Parathyroid adenoma (tissue), 2 donors: ENCODE measurements around the gene TRIM40.

Experiments
- H2AFZ ChIP-seq: fragments of 300-600 bp; sonication (generic); one replicate; pipeline ENCODE4 v1.7.0; 2017; ENCODE audit warnings: antibody characterized with exemption, mild to moderate bottlenecking
- H3K27ac ChIP-seq: fragments of 300-600 bp; sonication (generic); one replicate; pipeline ENCODE4 v1.7.0; 2017
- H3K27me3 ChIP-seq: fragments of 300-600 bp; sonication (generic); one replicate; pipeline ENCODE4 v1.7.0; 2017; ENCODE audit warnings: low read length; ENCODE audit not compliant: control insufficient read depth, insufficient read depth
- H3K36me3 ChIP-seq: fragments of 300-600 bp; sonication (generic); one replicate; pipeline ENCODE4 v1.7.0; 2017; ENCODE audit warnings: low read length; ENCODE audit not compliant: control insufficient read depth, insufficient read depth
- H3K4me1 ChIP-seq: fragments of 300-600 bp; sonication (generic); one replicate; pipeline ENCODE4 v1.7.0; 2017; ENCODE audit warnings: control low read depth
- H3K4me2 ChIP-seq: fragments of 300-600 bp; sonication (generic); one replicate; pipeline ENCODE4 v1.7.0; 2017; ENCODE audit warnings: low read length
- H3K4me3 ChIP-seq: fragments of 300-600 bp; sonication (generic); one replicate; pipeline ENCODE4 v1.7.0; 2017; ENCODE audit warnings: low read depth, low read length
- H3K79me2 ChIP-seq: fragments of 300-600 bp; sonication (generic); one replicate; pipeline ENCODE4 v1.7.0; 2017; ENCODE audit warnings: control low read depth
- H3K9ac ChIP-seq: fragments of 300-600 bp; sonication (generic); one replicate; pipeline ENCODE4 v1.7.0; 2017; ENCODE audit warnings: mild to moderate bottlenecking
- H3K9me3 ChIP-seq: fragments of 300-600 bp; sonication (generic); one replicate; pipeline ENCODE4 v1.7.0; 2017; ENCODE audit warnings: low read length; ENCODE audit not compliant: control insufficient read depth
- CTCF ChIP-seq: fragments of 300-600 bp; sonication (generic); IDR thresholded peaks from one replicate; pipeline ENCODE4 v1.7.0; 2017; ENCODE audit warnings: antibody characterized with exemption, mild to moderate bottlenecking
- donor health status: primary hyperparathyroidism.

The TRIM40 gene

GRCh38 chr6:30100585-30101443 is 35.1 kb upstream of the TRIM40 start:
- H3K27me3 ChIP-seq = no peaks in the 10 kb centered on the region
- H3K36me3 ChIP-seq = no peaks in the 10 kb centered on the region
- no peaks in the 10 kb centered on the region for H3K9me3 ChIP-seq
- H3K4me2 ChIP-seq = peak overlapping the region; percentile 94
- H3K4me1 ChIP-seq = peaks cover 8% of the 10 kb centered on the region
- no peak overlapping the region for H3K27ac ChIP-seq
- no peak for TF ChIP-seq CTCF
- H3K9ac ChIP-seq = no peak overlapping the region
- H3K4me3 ChIP-seq = peak overlapping the region; percentile 49
- H3K79me2 ChIP-seq = no peaks in the 10 kb centered on the region
- H2AFZ ChIP-seq = peak overlapping the region; percentile 45

DNA sequence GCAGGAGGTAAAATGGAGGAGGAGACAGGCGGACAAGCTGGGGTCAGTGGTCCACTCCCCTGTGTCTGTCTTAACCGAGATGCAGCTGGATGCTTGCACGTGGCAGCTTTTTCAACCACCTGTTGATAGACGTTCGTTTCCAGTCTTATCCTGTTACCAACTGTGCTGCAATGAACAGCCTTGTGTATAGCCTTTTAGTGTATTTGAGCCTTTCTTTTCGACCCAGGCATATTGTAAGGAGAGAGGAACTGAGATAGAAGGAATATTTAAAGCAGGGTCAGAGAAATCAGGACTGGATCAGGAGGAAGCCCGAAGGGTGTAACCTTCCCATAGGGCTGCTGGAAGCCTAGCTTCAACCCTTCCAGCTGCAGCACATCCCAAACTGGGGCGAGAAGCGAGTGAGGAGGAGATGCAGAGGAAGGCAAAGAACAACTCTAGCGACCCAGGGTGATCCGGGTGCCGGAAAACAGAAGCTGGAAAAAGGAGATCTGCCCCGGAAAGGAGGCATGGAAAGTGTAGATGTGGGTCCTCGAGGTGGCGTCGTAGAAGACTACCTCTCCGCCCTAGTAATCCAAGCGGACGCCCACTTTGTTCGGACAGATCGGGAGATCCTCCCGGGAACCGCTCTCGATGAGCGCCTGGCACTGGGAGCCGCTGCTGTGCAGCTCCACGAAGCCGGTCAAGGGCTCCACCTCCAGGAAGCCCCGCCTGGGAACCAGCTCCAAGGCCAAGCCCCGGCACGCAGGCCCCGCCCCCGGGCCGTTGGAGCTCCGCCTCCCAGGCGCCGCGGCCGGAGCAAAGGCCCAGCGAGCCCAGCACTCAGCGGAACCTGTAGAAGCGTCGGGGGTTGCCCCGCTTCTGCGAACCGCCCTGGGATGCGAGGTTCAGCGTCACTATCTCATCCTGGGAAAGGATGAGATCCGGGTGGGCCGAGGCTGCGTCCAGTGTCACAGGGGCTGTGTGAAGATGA is 34.2 kb upstream of the TRIM40 start:
- TF ChIP-seq CTCF = no peak
- Histone ChIP-seq H2AFZ (peak overlapping the region; percentile 75), H3K9ac (no peak overlapping the region), H3K4me3 (peak overlapping the region; percentile 49), H3K27ac (peak overlapping the region; percentile 3), H3K4me2 (peak overlapping the region; percentile 94), H3K36me3 (no peaks in the 10 kb centered on the region), H3K27me3 (no peaks in the 10 kb centered on the region), H3K9me3 (no peaks in the 10 kb centered on the region), H3K4me1 (peaks cover 8% of the 10 kb centered on the region), H3K79me2 (no peaks in the 10 kb centered on the region)

- Histone ChIP-seq H3K9me3 (no peaks in the 10 kb centered on the region), H2AFZ (peak overlapping the region; percentile 75), H3K79me2 (no peaks in the 10 kb centered on the region), H3K4me3 (peak overlapping the region; percentile 51), H3K9ac (no peak overlapping the region), H3K36me3 (no peaks in the 10 kb centered on the region), H3K27ac (peak overlapping the region; percentile 3), H3K27me3 (no peaks in the 10 kb centered on the region), H3K4me2 (peak overlapping the region; percentile 94), H3K4me1 (peaks cover 8% of the 10 kb centered on the region)
- no peak for TF ChIP-seq CTCF
Observed at GRCh38 chr6:30102414-30102969, 33.4 kb upstream of the TRIM40 start.

DNA sequence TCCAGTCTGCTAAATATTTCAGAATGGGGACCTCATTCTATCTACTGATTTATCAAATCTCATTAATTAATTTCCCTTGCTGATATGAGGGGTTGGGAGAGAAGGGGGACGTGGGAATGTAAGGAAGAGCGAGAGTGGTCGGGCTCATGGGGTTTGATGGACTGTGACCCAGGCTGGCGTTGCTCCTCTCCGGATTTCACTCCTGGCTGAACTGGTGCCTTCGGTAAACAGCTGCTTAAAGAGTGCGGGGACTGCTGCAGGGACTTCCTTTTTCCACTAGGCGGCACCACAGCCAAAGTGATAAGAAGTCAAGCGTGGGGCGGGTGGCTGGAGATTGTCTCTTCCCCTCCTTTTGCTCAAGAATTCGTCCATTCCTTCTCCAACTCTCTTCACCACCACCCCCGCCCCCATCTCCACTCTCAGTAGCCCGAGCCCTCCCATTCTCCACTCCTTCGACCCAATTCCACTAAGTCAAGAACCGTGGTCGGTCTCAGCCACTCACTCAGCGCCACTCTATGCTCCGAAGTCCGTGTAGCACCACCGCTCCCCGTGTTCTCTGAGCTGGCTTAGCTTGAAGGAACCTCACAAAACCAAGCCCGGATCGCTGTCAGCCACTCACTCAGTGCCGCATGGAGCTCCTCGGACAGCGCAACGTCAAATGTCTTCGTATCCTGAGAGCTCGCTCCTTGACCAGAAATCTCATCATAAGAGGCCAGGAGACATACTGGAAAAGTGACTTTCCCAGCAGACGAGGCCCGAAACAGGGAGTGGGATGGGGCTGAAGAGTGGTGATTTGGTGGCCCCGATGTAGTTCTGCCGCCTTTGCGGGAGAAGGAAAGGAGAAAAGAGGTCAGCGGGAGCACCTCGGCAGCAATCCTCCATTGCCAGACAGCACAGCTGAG is 32.7 kb upstream of the TRIM40 start:
- Histone ChIP-seq H3K4me2 (peak overlapping the region; percentile 87), H3K9ac (no peak overlapping the region), H3K36me3 (no peaks in the 10 kb centered on the region), H3K27ac (no peak overlapping the region), H3K9me3 (no peaks in the 10 kb centered on the region), H3K27me3 (no peaks in the 10 kb centered on the region), H3K4me3 (peak overlapping the region; percentile 51), H2AFZ (peak overlapping the region; percentile 75), H3K79me2 (no peaks in the 10 kb centered on the region), H3K4me1 (peaks cover 8% of the 10 kb centered on the region)
- TF ChIP-seq CTCF = peak; percentile 89
